Measurements from ENCODE around the gene CENPQ.

The CENPQ gene

GRCh38 chr6:49490633-49491032 is 27.5 kb downstream of the CENPQ start:
- H3K4me3 ChIP-seq (ENCODE audit: low read depth, low read length) = no peak overlapping the region
- DNase-seq = no peak
- H3K9me3 ChIP-seq (ENCODE audit: severe bottlenecking) = no peaks in the 10 kb centered on the region
- no peaks in the 10 kb centered on the region for H3K27me3 ChIP-seq (ENCODE audit: insufficient read depth, low read depth, severe bottlenecking)
- peaks cover 59% of the 10 kb centered on the region for H3K36me3 ChIP-seq
- no peak overlapping the region for H3K27ac ChIP-seq
- TF ChIP-seq, protein P1, sequence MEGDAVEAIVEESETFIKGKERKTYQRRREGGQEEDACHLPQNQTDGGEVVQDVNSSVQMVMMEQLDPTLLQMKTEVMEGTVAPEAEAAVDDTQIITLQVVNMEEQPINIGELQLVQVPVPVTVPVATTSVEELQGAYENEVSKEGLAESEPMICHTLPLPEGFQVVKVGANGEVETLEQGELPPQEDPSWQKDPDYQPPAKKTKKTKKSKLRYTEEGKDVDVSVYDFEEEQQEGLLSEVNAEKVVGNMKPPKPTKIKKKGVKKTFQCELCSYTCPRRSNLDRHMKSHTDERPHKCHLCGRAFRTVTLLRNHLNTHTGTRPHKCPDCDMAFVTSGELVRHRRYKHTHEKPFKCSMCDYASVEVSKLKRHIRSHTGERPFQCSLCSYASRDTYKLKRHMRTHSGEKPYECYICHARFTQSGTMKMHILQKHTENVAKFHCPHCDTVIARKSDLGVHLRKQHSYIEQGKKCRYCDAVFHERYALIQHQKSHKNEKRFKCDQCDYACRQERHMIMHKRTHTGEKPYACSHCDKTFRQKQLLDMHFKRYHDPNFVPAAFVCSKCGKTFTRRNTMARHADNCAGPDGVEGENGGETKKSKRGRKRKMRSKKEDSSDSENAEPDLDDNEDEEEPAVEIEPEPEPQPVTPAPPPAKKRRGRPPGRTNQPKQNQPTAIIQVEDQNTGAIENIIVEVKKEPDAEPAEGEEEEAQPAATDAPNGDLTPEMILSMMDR (IDR thresholded peaks at IDR 0.05; ENCODE audit: low read depth, low read length) = no peak

GRCh38 chr6:49497304-49497703 is 34.1 kb downstream of the CENPQ start:
- peaks cover 9% of the 10 kb centered on the region for H3K36me3 ChIP-seq
- no peaks in the 10 kb centered on the region for H3K9me3 ChIP-seq (ENCODE audit: severe bottlenecking)
- no peak overlapping the region for H3K27ac ChIP-seq
- TF ChIP-seq, protein P1 (IDR thresholded peaks at IDR 0.05; ENCODE audit: low read depth, low read length) = no peak
- no peak for DNase-seq
- no peaks in the 10 kb centered on the region for H3K27me3 ChIP-seq (ENCODE audit: insufficient read depth, low read depth, severe bottlenecking)
- H3K4me3 ChIP-seq (ENCODE audit: low read depth, low read length) = no peak overlapping the region

GRCh38 chr6:49499126-49499525 is 36.0 kb downstream of the CENPQ start:
- Histone ChIP-seq H3K27ac (no peak overlapping the region), H3K36me3 (no peaks in the 10 kb centered on the region), H3K9me3 (ENCODE audit: severe bottlenecking) (no peaks in the 10 kb centered on the region), H3K27me3 (ENCODE audit: insufficient read depth, low read depth, severe bottlenecking) (no peaks in the 10 kb centered on the region), H3K4me3 (ENCODE audit: low read depth, low read length) (no peak overlapping the region)
- DNase-seq = no peak
- TF ChIP-seq, protein P1 (IDR thresholded peaks at IDR 0.05; ENCODE audit: low read depth, low read length) = no peak

GRCh38 chr6:49499623-49500022 is 36.5 kb downstream of the CENPQ start, which contains the start of gene GLYATL3:
GLYATL3 (plus strand) TSS chr6:49499923; CDS start chr6:49511991, 12,068 bp downstream.
- no peak within 1 kb of the TSS for H3K27ac ChIP-seq
- H3K9me3 ChIP-seq (ENCODE audit: severe bottlenecking) = no peaks in the 10 kb centered on the region
- no peak for DNase-seq
- no peaks in the 10 kb centered on the region for H3K27me3 ChIP-seq (ENCODE audit: insufficient read depth, low read depth, severe bottlenecking)
- H3K4me3 ChIP-seq (ENCODE audit: low read depth, low read length) = no peak within 1 kb of the TSS
- H3K36me3 ChIP-seq = no peaks in the 10 kb centered on the region
- TF ChIP-seq, protein P1 (IDR thresholded peaks at IDR 0.05; ENCODE audit: low read depth, low read length) = no peak

DNA sequence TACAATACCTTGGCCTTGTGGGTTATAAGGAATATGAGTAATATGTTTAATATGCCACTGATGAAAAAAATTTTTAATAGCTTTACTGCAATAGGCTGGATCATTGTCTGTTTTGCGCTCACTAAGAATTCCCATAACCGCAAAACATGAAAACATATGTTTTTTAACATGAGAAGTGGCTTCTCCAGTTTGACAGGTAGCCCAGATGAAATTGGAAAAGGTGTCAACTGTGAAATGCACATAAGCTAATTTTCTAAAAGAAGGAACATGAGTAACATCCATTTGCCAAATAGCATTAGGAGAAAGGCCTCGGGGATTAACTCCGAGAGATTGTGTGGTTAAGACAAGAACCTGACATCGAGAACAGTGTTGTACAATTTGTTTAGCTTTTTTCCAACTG is 41.5 kb downstream of the CENPQ start:
- Histone ChIP-seq H3K9me3 (ENCODE audit: severe bottlenecking) (no peaks in the 10 kb centered on the region), H3K27me3 (ENCODE audit: insufficient read depth, low read depth, severe bottlenecking) (no peaks in the 10 kb centered on the region), H3K27ac (no peak overlapping the region), H3K4me3 (ENCODE audit: low read depth, low read length) (no peak overlapping the region), H3K36me3 (no peaks in the 10 kb centered on the region)
- TF ChIP-seq, protein P1 (IDR thresholded peaks at IDR 0.05; ENCODE audit: low read depth, low read length) = no peak
- no peak for DNase-seq

DNA sequence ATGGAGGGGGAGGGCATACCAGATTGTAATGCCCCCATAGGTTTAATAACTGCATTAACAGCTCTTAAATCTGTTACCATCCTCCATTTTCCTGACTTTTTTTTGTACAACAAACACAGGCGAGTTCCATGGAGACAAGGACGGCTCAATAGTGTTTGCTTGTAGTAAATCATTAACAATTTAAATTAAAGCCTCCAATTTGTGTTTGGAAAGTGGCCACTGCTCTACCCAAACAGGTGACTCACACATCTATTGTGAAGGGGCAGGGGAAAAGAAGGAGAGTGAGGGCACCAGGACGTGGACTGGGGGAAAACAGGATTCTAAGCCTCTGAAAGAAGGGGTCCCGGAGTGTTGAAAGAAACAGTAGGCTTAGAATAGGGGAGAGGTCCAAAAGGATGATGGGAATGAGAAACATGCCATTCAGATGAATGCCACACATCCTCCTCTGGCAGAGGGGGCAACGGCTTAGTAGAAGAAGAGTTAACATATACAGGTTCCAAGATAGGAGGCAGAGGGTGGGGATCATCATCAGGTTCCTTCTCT is 43.5 kb downstream of the CENPQ start:
- no peaks in the 10 kb centered on the region for H3K9me3 ChIP-seq (ENCODE audit: severe bottlenecking)
- H3K27me3 ChIP-seq (ENCODE audit: insufficient read depth, low read depth, severe bottlenecking) = no peaks in the 10 kb centered on the region
- no peaks in the 10 kb centered on the region for H3K36me3 ChIP-seq
- no peak overlapping the region for H3K4me3 ChIP-seq (ENCODE audit: low read depth, low read length)
- TF ChIP-seq, protein P1 (IDR thresholded peaks at IDR 0.05; ENCODE audit: low read depth, low read length) = no peak
- DNase-seq = no peak
- no peak overlapping the region for H3K27ac ChIP-seq
